ENCODE data around the gene PCK1. TPM values are rescaled to one million over a fixed set of nuclear protein-coding genes. Genes with fewer than 3 reads are reported as not detected.

The PCK1 gene
- total and polyA plus RNA-seq, 4 donors, result 8.9 to 532 (median 314) TPM

- Histone ChIP-seq H3K36me3 (ENCODE audit: control insufficient read depth in 4 of 4, insufficient read depth in 3 of 4, low read depth in 1 of 4, low read length in 3 of 4) (no peaks in the 10 kb centered on the region), H3K27ac (ENCODE audit: low read depth in 1 of 2, low read length in 2 of 2) (no peak overlapping the region)
Measured at GRCh38 chr20:57535297-57535696, 25.6 kb upstream of the PCK1 start.

DNA sequence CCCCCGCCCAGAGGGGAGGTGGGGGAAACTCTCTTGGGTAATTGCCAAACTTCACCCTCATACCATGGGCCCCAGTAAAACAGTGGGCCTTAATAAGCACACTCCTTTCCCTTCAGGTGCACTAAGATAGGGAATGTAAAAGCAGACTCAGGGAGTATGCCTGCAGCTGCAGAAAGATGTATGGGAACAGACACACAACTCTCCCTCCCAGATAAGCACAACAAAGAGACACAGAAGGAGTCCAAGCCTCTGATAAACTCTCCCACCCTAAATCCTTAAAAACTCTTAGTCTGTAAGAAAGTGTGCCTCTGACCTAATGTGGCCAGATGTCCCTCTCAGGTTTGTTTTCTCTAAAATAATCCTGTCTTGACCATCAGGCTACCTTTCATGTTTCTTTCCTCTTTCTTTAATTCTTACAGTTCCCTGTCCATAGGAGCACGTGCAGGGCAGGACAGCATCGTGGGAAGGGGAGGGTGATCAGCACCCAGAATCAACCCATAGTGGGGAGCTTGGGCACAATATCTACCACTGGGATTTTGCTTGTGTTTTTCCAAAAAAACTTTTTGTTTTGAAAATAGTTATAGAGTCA lies 24.7 kb upstream of the PCK1 start:
- no peak for DNase-seq (ENCODE audit: low spot score)
- WGBS, result 86% methylated on average over 3 of the region's 3 CpGs
- peak overlapping the region; percentile 77 to 91 for H3K27ac ChIP-seq (ENCODE audit: low read depth in 1 of 2, low read length in 2 of 2)
- no peaks in the 10 kb centered on the region for H3K36me3 ChIP-seq (ENCODE audit: control insufficient read depth in 4 of 4, insufficient read depth in 3 of 4, low read depth in 1 of 4, low read length in 3 of 4)
- H3K27me3 ChIP-seq (ENCODE audit: control insufficient read depth in 4 of 4, insufficient read depth in 4 of 4, low read length in 3 of 4), result no peaks in the 10 kb centered on the region
- H3K4me3 ChIP-seq (ENCODE audit: low read depth in 1 of 3, low read length in 3 of 3), result no peak overlapping the region
- H3K9ac ChIP-seq (ENCODE audit: low read depth in 1 of 2, low read length in 2 of 2), result no peak overlapping the region
- no peaks in the 10 kb centered on the region for H3K9me3 ChIP-seq (ENCODE audit: control insufficient read depth in 4 of 4, low read length in 3 of 4)
- H3K4me1 ChIP-seq (ENCODE audit: control insufficient read depth in 4 of 4, insufficient read depth in 4 of 4, low read length in 3 of 4), result peaks cover 2 to 28% (median 18%) of the 10 kb centered on the region in 4 donors
- TF ChIP-seq HNF4G (IDR thresholded peaks at IDR 0.05), result no peak
- TF ChIP-seq GABPA (IDR thresholded peaks at IDR 0.05 in 1 of 2, conservative IDR thresholded peaks at IDR 0.05 in 1 of 2), result no peak
- no peak for TF ChIP-seq FOXA2 (IDR thresholded peaks at IDR 0.05)
- no peak for TF ChIP-seq EGR1 (IDR thresholded peaks at IDR 0.05; ENCODE audit: low read depth in 2 of 2)
- TF ChIP-seq SP1 (IDR thresholded peaks at IDR 0.05), result no peak
- no peak for TF ChIP-seq JUND (IDR thresholded peaks at IDR 0.05)
- TF ChIP-seq FOXA1 (IDR thresholded peaks at IDR 0.05), result no peak
- TF ChIP-seq, protein P1, sequence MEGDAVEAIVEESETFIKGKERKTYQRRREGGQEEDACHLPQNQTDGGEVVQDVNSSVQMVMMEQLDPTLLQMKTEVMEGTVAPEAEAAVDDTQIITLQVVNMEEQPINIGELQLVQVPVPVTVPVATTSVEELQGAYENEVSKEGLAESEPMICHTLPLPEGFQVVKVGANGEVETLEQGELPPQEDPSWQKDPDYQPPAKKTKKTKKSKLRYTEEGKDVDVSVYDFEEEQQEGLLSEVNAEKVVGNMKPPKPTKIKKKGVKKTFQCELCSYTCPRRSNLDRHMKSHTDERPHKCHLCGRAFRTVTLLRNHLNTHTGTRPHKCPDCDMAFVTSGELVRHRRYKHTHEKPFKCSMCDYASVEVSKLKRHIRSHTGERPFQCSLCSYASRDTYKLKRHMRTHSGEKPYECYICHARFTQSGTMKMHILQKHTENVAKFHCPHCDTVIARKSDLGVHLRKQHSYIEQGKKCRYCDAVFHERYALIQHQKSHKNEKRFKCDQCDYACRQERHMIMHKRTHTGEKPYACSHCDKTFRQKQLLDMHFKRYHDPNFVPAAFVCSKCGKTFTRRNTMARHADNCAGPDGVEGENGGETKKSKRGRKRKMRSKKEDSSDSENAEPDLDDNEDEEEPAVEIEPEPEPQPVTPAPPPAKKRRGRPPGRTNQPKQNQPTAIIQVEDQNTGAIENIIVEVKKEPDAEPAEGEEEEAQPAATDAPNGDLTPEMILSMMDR (IDR thresholded peaks at IDR 0.05; ENCODE audit: low read depth, low read length, missing input control), result no peak
- TF ChIP-seq RAD21 (IDR thresholded peaks at IDR 0.05), result no peak
- TF ChIP-seq, protein P2, sequence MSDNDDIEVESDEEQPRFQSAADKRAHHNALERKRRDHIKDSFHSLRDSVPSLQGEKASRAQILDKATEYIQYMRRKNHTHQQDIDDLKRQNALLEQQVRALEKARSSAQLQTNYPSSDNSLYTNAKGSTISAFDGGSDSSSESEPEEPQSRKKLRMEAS (IDR thresholded peaks at IDR 0.05), result no peak
- no peak for TF ChIP-seq TAF1 (conservative IDR thresholded peaks at IDR 0.05)
- TF ChIP-seq, protein P3, sequence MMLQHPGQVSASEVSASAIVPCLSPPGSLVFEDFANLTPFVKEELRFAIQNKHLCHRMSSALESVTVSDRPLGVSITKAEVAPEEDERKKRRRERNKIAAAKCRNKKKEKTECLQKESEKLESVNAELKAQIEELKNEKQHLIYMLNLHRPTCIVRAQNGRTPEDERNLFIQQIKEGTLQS (IDR thresholded peaks at IDR 0.05), result no peak

More at GRCh38 chr20:57535297-57535696, 25.6 kb upstream of the PCK1 start:
- Histone ChIP-seq H3K9ac (ENCODE audit: low read depth in 1 of 2, low read length in 2 of 2) (no peak overlapping the region), H3K27me3 (ENCODE audit: control insufficient read depth in 4 of 4, insufficient read depth in 4 of 4, low read length in 3 of 4) (no peaks in the 10 kb centered on the region), H3K9me3 (ENCODE audit: control insufficient read depth in 4 of 4, low read length in 3 of 4) (no peaks in the 10 kb centered on the region), H3K4me1 (ENCODE audit: control insufficient read depth in 4 of 4, insufficient read depth in 4 of 4, low read length in 3 of 4) (peaks cover 2 to 29% (median 18%) of the 10 kb centered on the region in 4 donors), H3K4me3 (ENCODE audit: low read depth in 1 of 3, low read length in 3 of 3) (no peak overlapping the region)
- 86% methylated on average over 5 of the region's 5 CpGs for WGBS
- DNase-seq (ENCODE audit: low spot score), result no peak
- TF ChIP-seq SP1 (IDR thresholded peaks at IDR 0.05), result no peak
- TF ChIP-seq, protein P2 (IDR thresholded peaks at IDR 0.05), result no peak
- no peak for TF ChIP-seq FOXA2 (IDR thresholded peaks at IDR 0.05)
- TF ChIP-seq YY1 (IDR thresholded peaks at IDR 0.05), result no peak
- no peak for TF ChIP-seq RAD21 (IDR thresholded peaks at IDR 0.05)
- TF ChIP-seq JUND (IDR thresholded peaks at IDR 0.05), result no peak
- no peak for TF ChIP-seq REST (IDR thresholded peaks at IDR 0.05)
- TF ChIP-seq EGR1 (IDR thresholded peaks at IDR 0.05; ENCODE audit: low read depth in 2 of 2), result no peak
- TF ChIP-seq FOXA1 (IDR thresholded peaks at IDR 0.05), result no peak
- no peak for TF ChIP-seq RXRA (IDR thresholded peaks at IDR 0.05)
- TF ChIP-seq, protein P1 (IDR thresholded peaks at IDR 0.05; ENCODE audit: low read depth, low read length, missing input control), result no peak
- no peak for TF ChIP-seq TAF1 (conservative IDR thresholded peaks at IDR 0.05)
- TF ChIP-seq HNF4G (IDR thresholded peaks at IDR 0.05), result no peak
- no peak for TF ChIP-seq GABPA (IDR thresholded peaks at IDR 0.05 in 1 of 2, conservative IDR thresholded peaks at IDR 0.05 in 1 of 2)
- TF ChIP-seq, protein P3 (IDR thresholded peaks at IDR 0.05), result no peak
- TF ChIP-seq NR2F2 (IDR thresholded peaks at IDR 0.05), result no peak
